Tibial nerve (tissue), 4 donors: Measurements from ENCODE around the gene GAL3ST1.

Experiments
- CTCF ChIP-seq, 5 experiments: fragments of 200-600 bp in 3 of 5; fragments of 450-650 bp in 2 of 5; sonication (generic) in 3 of 5; IDR thresholded peaks; one replicate each; pipeline ENCODE4 v1.5.1; 2016 to 2019; ENCODE audit warnings: antibody characterized with exemption in 5 of 5, mild to moderate bottlenecking in 3 of 5, moderate library complexity in 2 of 5
- EP300 ChIP-seq, 2 donors: sonication (generic); formaldehyde crosslinking; IDR thresholded peaks; one replicate each; pipeline ENCODE4 v1.6.1; 2017; ENCODE audit warnings: antibody characterized with exemption in 2 of 2, mild to moderate bottlenecking in 1 of 2

DNA sequence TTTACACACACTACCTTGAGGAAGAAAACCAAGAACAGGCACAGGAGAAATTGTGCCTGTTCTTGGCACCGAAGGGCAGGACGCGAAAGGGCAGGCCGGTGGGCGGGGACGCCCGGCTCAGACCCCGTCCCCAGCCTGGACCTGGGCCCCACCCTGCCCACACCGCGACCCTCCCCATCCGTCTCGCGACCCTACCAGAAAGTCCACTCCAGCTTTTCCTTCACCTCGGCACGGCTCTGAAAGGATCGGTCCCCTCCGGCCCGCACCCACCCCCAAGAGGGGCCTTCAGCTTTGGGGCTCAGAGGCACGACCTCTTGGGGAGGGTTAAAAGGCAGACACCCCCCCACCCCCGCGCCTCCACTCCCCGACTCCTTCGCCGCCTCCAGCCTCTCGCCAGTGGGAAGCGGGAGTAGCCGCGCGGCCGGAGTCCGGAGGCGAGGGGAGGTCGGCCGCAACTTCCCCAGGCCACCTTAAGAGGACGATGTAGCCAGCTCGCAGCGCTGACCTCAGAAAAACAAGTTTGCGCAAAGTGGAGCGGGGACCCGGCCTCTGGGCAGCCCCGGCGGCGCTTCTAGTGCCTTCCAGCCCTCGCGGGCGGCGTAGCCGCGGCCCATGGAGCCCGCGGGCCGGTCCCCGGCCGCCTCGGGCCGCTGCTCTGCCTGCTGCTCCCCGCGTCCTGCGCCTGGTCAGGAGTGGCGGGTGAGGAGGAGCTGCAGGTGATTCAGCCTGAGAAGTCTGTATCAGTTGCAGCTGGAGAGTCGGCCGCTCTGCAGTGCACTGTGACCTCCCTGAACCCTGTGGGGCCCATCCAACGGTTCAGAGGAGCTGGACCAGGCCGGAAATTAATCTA, 32.3 kb downstream of the GAL3ST1 start:
- no peak for TF ChIP-seq CTCF (IDR thresholded peaks at IDR 0.05)
- TF ChIP-seq EP300 (IDR thresholded peaks at IDR 0.05): no peak
